Measurements from ENCODE around the gene CENPP. TPM values are rescaled to one million over a fixed set of nuclear protein-coding genes. Genes with fewer than 3 reads are reported as not detected.

Gene CENPP
- total RNA-seq, 1 experiment from 2014 or later = 14.3 TPM

GRCh38 chr9:92525306-92525705 is 199.6 kb downstream of the CENPP start:
- no peak overlapping the region for H3K27ac Mint-ChIP-seq
- no peak for ATAC-seq
- no peaks in the 10 kb centered on the region for H3K27me3 Mint-ChIP-seq (ENCODE audit: low read depth)
- peaks cover 5% of the 10 kb centered on the region; the same call in 1 of the 2 replicates for H3K9me3 Mint-ChIP-seq
- no peaks in the 10 kb centered on the region for H3K36me3 Mint-ChIP-seq
- ChIA-PET POLR2A (interaction anchor here (0.7 kb wide), 1 partner anchor 14 kb away, joined by 3 read pairs; no protein-coding TSS in a partner anchor), CTCF (no interaction called here)
- no peaks in the 10 kb centered on the region for H3K4me1 Mint-ChIP-seq
- H3K4me3 Mint-ChIP-seq = no peak overlapping the region
- no peak for DNase-seq (ENCODE audit: low spot score)
- TF ChIP-seq CREM (CRISPR knock-in tag; IDR thresholded peaks at IDR 0.05) = no peak
- TF ChIP-seq ZNF219 (CRISPR knock-in tag; IDR thresholded peaks at IDR 0.05; ENCODE audit: borderline replicate concordance) = no peak
- TF ChIP-seq ZNF317 (CRISPR knock-in tag; IDR thresholded peaks at IDR 0.05; ENCODE audit: borderline replicate concordance, low read depth) = no peak
- TF ChIP-seq ERG (CRISPR knock-in tag; IDR thresholded peaks at IDR 0.05) = no peak
- TF ChIP-seq ATF1 (CRISPR knock-in tag; IDR thresholded peaks at IDR 0.05) = no peak
- no peak for TF ChIP-seq ZNF281 (CRISPR knock-in tag; IDR thresholded peaks at IDR 0.05)
- TF ChIP-seq ZNF138 (CRISPR knock-in tag; conservative IDR thresholded peaks at IDR 0.05) = no peak
- no peak for TF ChIP-seq RORB (CRISPR knock-in tag; IDR thresholded peaks at IDR 0.05)
- TF ChIP-seq MXD4 (CRISPR knock-in tag; IDR thresholded peaks at IDR 0.05; ENCODE audit: borderline replicate concordance) = no peak
- TF ChIP-seq CDX4 (CRISPR knock-in tag; IDR thresholded peaks at IDR 0.05; ENCODE audit: borderline replicate concordance) = no peak
- no peak for TF ChIP-seq MLX (CRISPR knock-in tag; IDR thresholded peaks at IDR 0.05)
- no peak for TF ChIP-seq KAT7 (CRISPR knock-in tag; IDR thresholded peaks at IDR 0.05; ENCODE audit: borderline replicate concordance)
- no peak for TF ChIP-seq CREB1 (CRISPR knock-in tag; IDR thresholded peaks at IDR 0.05)
- TF ChIP-seq ZNF121 (CRISPR knock-in tag; IDR thresholded peaks at IDR 0.05) = no peak

GRCh38 chr9:92527291-92527828 is 201.6 kb downstream of the CENPP start:
- POLR2A ChIA-PET = no interaction called here
- H3K27me3 Mint-ChIP-seq (ENCODE audit: low read depth) = no peaks in the 10 kb centered on the region
- no peaks in the 10 kb centered on the region for H3K36me3 Mint-ChIP-seq
- H3K27ac Mint-ChIP-seq = no peak overlapping the region
- no peak for TF ChIP-seq MYBL2 (CRISPR knock-in tag; IDR thresholded peaks at IDR 0.05)
- TF ChIP-seq ETV6 (CRISPR knock-in tag; IDR thresholded peaks at IDR 0.05) = no peak
- no peak for TF ChIP-seq ZNF671 (CRISPR knock-in tag; IDR thresholded peaks at IDR 0.05)
- no peak for TF ChIP-seq ATF2 (CRISPR knock-in tag; IDR thresholded peaks at IDR 0.05; ENCODE audit: borderline replicate concordance, low read depth)
- no peak for TF ChIP-seq CDX4 (CRISPR knock-in tag; IDR thresholded peaks at IDR 0.05; ENCODE audit: borderline replicate concordance)
- no peak for TF ChIP-seq ZNF532 (CRISPR knock-in tag; IDR thresholded peaks at IDR 0.05; ENCODE audit: borderline replicate concordance)
- TF ChIP-seq ZNF416 (CRISPR knock-in tag; IDR thresholded peaks at IDR 0.05) = no peak
- H3K9me3 Mint-ChIP-seq = no peaks in the 10 kb centered on the region
- CTCF ChIA-PET = no interaction called here
- ATAC-seq (no peak), DNase-seq (ENCODE audit: low spot score) (no peak)
- no peak overlapping the region for H3K4me3 Mint-ChIP-seq
- H3K4me1 Mint-ChIP-seq = no peaks in the 10 kb centered on the region
